Kidney (tissue), 14 donors: Measurements from ENCODE around the gene IGF2BP3. TPM values are rescaled to one million over a fixed set of nuclear protein-coding genes. Genes with fewer than 3 reads are reported as not detected.
"Not testable (repeated sequence)": the region's sequence is repeated elsewhere in the genome, so short reads cannot be mapped to it uniquely, and the experiment has no call there.

Experiments
- DNase-seq, 5 donors: peaks; one replicate each; pipeline ENCODE4 v3.0.0-alpha.2; 2013 to 2020
- FAIRE-seq: peaks from 2 replicates; lab custom pipeline; 2012; peaks lifted over from hg19 to GRCh38; lab: Jason Lieb, UNC
- H3K27ac ChIP-seq, 2 donors: one replicate each; pipeline ENCODE4 v1.7.0; 2013; ENCODE audit warnings: low read depth in 2 of 2, low read length in 2 of 2, inconsistent platforms in 1 of 2
- H3K27me3 ChIP-seq: one replicate; pipeline ENCODE4 v1.7.1; 2013; ENCODE audit warnings: low read length, inconsistent platforms; ENCODE audit not compliant: control insufficient read depth, insufficient read depth
- H3K36me3 ChIP-seq, 3 donors: one replicate each; pipeline versions ENCODE4 v1.7.0 to v1.7.1; 2013; ENCODE audit warnings: low read length in 3 of 3, control low read depth in 1 of 3, inconsistent platforms in 1 of 3; ENCODE audit not compliant: insufficient read depth in 3 of 3, control insufficient read depth in 2 of 3
- H3K4me1 ChIP-seq, 3 donors: one replicate each; pipeline versions ENCODE4 v1.7.0 to v1.7.1; 2013; ENCODE audit warnings: low read length in 3 of 3, inconsistent platforms in 1 of 3, low read depth in 1 of 3; ENCODE audit not compliant: control insufficient read depth in 2 of 3, insufficient read depth in 2 of 3
- H3K4me3 ChIP-seq, 3 donors: one replicate each; pipeline versions ENCODE4 v1.7.0 to v1.8.1; 2013; ENCODE audit warnings: low read length in 3 of 3, control low read depth in 1 of 3, inconsistent platforms in 1 of 3
- H3K9ac ChIP-seq, 3 donors: one replicate each; pipeline versions ENCODE4 v1.7.0 to v1.7.1; 2013; ENCODE audit warnings: low read length in 3 of 3, control low read depth in 1 of 3, inconsistent platforms in 1 of 3
- H3K9me3 ChIP-seq, 3 donors: one replicate each; pipeline versions ENCODE4 v1.7.0 to v1.7.1; 2013; ENCODE audit warnings: low read length in 3 of 3, control low read depth in 1 of 3, inconsistent platforms in 1 of 3; ENCODE audit not compliant: control insufficient read depth in 2 of 3, insufficient read depth in 1 of 3
- intact Hi-C: fragments of 100-400 bp; cut with DNase I; formaldehyde crosslinking; loops from one replicate; pipeline ENCODE4 v1.11.1; 2022
- polyA plus RNA-seq: library from polyadenylated mRNA; stranded (reverse); fragments of 350-450 nt; fragmentation: Illumina TruSeq; extraction: RNeasy Lipid Tissue Mini Kit (QIAGEN cat#74804); gene quantifications from one replicate; pipeline ENCODE4 v1.2.3, GENCODE V29; 2014; ENCODE audit warnings: low read depth, low replicate concordance; ENCODE audit not compliant: insufficient read depth
- total RNA-seq: library from RNA; stranded (reverse); fragmentation: NEBNext Ultra II Directional; extraction: Animal tissue kit (Norgen Biotek cat#: 25700); gene quantifications from one replicate; pipeline ENCODE4 v1.2.1, GENCODE V29; 2021
- TF ChIP-seq, protein P1 (sequence below): IDR thresholded peaks from 3 replicates; pipeline ENCODE4 v1.5.1; 2012; ENCODE audit warnings: mild to moderate bottlenecking, moderate library complexity, borderline replicate concordance; ENCODE audit not compliant: insufficient read depth; ENCODE audit errors: extremely low read depth
- donor health status: control.
- donor health status: control.
- donor health status: control.
- donor health status: control.
- donor health status: control.
- donor health status: DM: yes; HTN: yes; CAD: no.
- donor health status: Normal renal cell carcinoma (clear cell type).

Gene IGF2BP3
- total and polyA plus RNA-seq, 2 donors from 2014 or later: 0.85 TPM; not detected in 1

- Histone ChIP-seq H3K9ac (no peak overlapping the region), H3K4me3 (no peak overlapping the region), H3K9me3 (no peaks in the 10 kb centered on the region), H3K4me1 (no peaks in the 10 kb centered on the region), H3K27ac (no peak overlapping the region), H3K27me3 (no peaks in the 10 kb centered on the region), H3K36me3 (no peaks in the 10 kb centered on the region)
- TF ChIP-seq, protein P1, sequence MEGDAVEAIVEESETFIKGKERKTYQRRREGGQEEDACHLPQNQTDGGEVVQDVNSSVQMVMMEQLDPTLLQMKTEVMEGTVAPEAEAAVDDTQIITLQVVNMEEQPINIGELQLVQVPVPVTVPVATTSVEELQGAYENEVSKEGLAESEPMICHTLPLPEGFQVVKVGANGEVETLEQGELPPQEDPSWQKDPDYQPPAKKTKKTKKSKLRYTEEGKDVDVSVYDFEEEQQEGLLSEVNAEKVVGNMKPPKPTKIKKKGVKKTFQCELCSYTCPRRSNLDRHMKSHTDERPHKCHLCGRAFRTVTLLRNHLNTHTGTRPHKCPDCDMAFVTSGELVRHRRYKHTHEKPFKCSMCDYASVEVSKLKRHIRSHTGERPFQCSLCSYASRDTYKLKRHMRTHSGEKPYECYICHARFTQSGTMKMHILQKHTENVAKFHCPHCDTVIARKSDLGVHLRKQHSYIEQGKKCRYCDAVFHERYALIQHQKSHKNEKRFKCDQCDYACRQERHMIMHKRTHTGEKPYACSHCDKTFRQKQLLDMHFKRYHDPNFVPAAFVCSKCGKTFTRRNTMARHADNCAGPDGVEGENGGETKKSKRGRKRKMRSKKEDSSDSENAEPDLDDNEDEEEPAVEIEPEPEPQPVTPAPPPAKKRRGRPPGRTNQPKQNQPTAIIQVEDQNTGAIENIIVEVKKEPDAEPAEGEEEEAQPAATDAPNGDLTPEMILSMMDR: no peak
- intact Hi-C loops: no loop called here
- FAIRE-seq: no peak
- no peak for DNase-seq
These were observed 65.6 kb downstream of the IGF2BP3 start for GRCh38 chr7:23404546-23405239.

DNA sequence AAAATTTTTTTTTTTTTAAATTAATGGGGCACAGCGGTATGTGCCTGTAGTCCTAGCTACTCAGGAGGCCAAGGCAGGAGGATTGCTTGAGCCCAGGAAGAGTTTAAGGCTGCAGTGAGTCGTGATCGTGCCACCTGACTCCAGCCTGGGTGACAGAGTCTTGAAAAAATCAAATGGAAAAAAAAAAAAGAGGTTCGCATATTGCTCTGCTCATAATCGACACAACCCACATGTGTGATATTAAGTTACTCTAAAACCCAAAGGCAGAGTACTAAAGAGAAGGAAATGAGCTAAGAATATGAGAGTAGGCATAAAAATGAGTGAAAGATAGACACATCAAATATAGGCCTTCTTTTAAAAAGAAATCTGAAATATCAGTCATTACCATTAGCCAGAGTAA, 66.3 kb downstream of the IGF2BP3 start:
- H3K9ac ChIP-seq: no peak overlapping the region
- TF ChIP-seq, protein P1: no peak
- FAIRE-seq (no peak), DNase-seq (no peak)
- H3K9me3 ChIP-seq: no peaks in the 10 kb centered on the region
- no peaks in the 10 kb centered on the region for H3K27me3 ChIP-seq
- no peaks in the 10 kb centered on the region for H3K36me3 ChIP-seq
- no peaks in the 10 kb centered on the region for H3K4me1 ChIP-seq
- intact Hi-C loops: no loop called here
- H3K4me3 ChIP-seq: no peak overlapping the region
- no peak overlapping the region for H3K27ac ChIP-seq

- intact Hi-C loops, DNase-seq, H3K36me3 ChIP-seq, H3K9me3 ChIP-seq, H3K27me3 ChIP-seq, H3K27ac ChIP-seq, H3K4me3 ChIP-seq, H3K4me1 ChIP-seq, H3K9ac ChIP-seq, FAIRE-seq: not testable (repeated sequence)
These were observed 72.2 kb downstream of the IGF2BP3 start for GRCh38 chr7:23398090-23398489.

DNA sequence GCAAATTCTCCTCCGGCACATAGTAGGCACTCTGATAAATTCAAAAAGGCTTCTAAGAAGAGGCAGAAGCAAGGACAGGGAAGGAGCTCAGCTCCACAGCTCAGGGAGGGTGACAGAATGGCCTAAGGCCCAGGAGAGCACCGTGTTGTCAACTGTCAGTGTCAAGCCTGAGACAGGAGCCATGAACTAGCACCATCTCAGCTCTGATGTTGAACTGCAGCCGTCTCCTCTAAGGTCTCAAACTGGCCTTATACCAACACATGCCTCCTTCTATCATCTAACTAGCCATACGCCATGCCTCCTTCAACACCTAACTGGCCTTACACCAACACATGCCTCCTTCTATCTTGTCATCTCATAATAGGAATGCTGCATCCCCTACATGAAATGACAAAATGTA, 73.0 kb downstream of the IGF2BP3 start:
- no peaks in the 10 kb centered on the region for H3K4me1 ChIP-seq
- intact Hi-C loops: no loop called here

More for the DNA sequence above, 73.0 kb downstream of the IGF2BP3 start:
- FAIRE-seq (no peak), DNase-seq (no peak)
- Histone ChIP-seq H3K36me3 (peaks cover 0 to 3% (median 0%) of the 10 kb centered on the region in 3 donors), H3K9me3 (no peaks in the 10 kb centered on the region), H3K4me3 (no peak overlapping the region), H3K27ac (no peak overlapping the region), H3K9ac (no peak overlapping the region), H3K27me3 (no peaks in the 10 kb centered on the region)
- TF ChIP-seq, protein P1: no peak
